ENCODE measurements around the gene CACHD1.

The CACHD1 gene

DNA sequence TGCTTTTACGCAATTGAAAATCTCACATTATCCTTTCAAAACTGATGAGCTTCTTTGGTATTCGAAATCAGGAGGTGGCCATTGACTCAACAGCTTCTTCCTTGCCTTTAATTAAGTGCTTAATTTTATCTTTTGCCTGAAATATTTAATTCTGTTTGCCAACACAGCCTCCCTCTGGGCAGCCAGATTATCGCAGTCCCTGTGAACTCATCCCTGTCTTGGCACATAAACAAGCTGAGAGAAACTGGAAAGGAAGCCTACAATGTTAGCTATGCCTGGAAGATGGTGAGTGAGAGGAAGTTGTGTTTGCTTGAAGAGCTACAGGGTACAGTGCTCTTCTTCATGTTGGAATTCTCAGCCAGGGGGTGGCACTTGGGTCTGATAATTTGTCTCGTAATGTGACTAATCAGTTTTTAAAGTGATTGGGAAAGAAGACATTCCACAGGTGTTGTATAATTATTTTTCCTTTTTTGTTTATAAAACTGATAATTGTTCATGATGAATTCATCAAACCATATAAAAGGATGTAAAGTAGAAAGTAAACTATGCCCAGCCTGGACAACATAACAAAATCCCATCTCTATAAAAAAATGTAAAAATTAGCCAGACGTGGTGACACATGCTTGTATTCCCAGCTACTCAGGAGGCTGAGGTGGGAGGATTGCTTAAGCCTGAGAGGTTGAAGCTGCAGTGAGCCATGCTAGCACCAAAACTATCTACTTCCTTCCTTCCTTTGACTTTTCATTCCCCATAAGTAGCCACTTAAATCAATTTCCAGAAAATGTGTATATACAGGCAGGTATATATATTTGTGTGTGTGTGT lies 184.8 kb downstream of the CACHD1 start:
- DNase-seq (ENCODE audit: low spot score), result no peak

DNA sequence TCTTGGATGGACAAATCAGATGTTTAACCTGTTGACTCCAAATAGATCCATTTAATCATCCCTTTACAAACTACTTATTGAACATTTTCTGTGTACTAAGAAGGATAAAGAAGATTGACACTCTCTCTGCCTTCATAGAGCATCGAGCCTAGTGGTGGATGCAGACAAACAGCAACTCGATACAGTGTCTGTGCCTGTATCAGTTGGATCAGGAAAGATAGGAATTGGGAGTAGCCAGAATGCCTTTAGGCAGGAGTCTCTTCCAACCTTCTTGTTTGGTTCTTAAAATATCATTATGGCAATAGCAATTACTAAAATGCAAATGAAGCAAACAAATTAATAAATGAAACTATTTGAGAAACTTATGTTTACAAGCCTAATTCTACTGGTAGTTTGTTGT lies 185.9 kb downstream of the CACHD1 start:
- no peak for DNase-seq (ENCODE audit: low spot score)

DNA sequence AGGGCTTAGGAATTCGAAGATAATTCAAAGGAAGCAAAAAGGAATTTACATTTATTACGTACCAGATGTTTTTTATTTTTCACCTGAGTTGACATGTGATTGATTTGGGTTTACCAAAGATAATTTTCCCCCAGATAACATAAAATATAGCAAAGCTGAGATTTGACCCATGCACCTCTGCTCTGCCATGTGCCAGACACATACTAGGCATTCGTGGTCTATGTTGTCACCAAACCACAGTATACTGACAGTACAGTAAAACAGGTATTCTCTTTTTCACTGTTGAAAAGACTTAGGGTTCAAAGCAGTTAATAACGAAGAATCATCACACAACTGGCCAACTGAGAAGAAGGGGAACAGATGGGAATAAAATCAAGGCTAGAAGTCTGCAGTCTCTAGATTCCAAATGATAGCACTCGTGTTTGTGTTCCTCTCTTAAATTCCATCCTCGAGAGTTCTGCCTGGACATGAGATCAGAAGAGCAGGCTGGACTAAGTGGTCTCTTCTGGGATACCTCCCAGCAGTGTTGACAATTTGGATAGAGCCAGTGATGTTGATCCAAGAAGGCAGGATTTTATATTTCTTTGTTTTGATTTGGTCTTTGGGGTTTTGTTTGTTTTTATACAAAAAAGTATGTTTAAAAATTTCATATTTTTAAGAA lies 189.7 kb downstream of the CACHD1 start:
- no peak for DNase-seq (ENCODE audit: low spot score)

DNA sequence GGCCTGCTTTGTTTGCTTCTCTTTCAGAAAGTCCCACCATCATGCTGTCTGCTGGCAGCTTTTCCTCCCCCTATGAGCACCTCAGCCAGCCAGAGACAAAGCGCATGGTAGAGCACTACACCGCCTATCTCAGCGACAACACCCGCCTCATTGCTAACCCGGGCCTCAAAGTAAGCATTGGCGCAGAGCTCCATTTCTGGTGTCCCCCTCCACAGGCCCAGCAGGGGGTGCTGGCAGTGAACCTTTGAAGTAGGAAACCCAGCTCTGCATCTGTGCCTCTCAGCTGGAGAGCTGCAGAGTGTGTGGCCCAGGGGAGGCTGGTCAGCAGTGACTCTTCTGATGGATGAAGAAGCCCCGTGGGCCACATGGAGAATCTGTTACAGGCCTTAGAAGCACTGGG lies 193.7 kb downstream of the CACHD1 start:
- peak; percentile 5 for DNase-seq (ENCODE audit: low spot score)

DNA sequence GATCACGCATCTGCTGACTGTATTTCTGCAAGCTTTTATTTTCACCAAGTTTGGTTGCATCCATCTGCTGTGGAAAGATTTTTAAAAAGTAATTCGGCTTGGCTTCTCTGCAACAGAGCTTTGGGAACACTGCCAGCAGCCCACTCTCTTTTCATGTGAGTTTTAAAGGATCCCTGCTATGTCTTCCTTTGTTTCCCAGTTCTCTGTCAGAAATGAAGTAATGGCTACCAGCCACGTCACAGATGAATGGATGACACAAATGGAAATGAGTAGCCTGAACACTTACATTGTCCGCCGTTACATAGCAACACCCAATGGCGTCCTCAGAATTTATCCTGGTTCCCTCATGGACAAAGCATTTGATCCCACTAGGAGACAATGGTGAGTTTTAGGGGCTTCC lies 194.4 kb downstream of the CACHD1 start:
- DNase-seq (ENCODE audit: low spot score), result no peak

DNA sequence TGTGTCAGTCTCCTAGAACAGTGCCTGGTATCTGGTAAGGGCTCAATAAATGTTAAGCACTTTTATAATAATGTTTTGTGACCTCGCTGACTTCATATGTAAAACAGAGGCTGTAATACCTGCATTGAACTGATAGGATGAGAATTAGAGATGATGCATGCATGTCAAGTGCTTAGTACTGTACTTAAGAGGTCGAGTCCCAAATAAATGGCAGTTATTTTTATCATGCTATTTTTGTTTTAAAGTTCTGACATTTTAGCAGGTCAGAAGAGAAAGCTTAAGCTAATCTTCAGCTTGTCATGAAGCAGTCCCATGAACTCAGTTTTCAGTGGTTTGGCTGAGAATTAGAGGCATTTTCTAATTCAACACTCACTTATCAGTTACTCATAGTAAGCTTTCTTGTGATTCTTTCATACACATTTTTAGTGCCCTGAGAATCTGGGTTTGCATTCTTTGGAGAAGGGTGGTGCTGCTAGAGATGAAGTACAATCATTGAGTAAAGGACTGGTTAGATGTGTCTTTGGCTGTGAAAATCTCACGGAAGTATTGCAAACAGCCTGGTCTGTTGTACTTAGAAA lies 199.3 kb downstream of the CACHD1 start:
- no peak for DNase-seq (ENCODE audit: low spot score)

DNA sequence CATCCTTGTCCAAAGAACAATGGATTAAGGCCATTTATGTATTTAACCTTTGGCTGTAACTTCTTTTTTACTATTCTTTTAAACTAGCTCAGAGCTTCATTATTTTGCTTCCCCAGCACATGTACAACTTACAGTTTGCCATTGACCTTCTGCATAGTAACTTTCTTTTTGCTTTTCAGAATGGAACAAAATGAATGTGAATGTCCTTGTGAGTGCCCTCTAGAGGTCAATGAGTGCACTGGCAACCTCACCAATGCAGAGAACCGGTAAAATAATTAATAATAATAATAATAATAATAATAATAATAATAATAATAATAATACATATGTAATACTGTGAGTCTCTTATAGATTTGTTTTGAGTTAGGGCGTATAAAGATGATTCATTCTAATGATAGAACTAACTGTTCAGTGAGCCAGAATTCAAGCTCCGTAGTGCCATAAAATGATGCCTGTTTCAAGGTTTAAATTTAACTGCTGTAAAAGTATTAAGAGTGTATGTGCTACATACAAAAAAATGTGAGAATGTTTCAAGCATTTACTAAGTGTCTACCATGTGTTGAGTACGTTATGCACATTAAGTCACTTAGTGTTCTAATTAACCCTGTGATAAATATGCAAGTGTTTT lies 205.9 kb downstream of the CACHD1 start:
- no peak for DNase-seq (ENCODE audit: low spot score)

DNA sequence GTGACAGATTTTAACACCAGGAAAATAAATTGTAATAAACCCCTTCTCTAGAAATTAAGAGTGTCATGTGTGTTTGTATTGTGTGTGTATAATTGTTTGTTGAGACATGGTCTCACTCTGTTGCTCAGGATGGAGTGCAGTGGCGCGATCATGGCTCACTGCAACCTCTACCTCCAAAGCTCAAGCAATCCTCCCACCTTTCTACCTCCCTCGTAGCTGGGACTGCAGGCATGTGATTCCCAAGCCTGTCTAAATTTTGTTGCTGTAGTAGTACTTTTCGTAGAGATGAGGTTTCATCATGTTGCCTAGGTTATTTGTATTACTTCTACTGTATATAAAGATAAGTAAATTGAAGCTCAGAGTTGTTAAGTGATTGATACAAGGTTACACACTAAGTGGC lies 206.5 kb downstream of the CACHD1 start:
- DNase-seq (ENCODE audit: low spot score), result no peak

DNA sequence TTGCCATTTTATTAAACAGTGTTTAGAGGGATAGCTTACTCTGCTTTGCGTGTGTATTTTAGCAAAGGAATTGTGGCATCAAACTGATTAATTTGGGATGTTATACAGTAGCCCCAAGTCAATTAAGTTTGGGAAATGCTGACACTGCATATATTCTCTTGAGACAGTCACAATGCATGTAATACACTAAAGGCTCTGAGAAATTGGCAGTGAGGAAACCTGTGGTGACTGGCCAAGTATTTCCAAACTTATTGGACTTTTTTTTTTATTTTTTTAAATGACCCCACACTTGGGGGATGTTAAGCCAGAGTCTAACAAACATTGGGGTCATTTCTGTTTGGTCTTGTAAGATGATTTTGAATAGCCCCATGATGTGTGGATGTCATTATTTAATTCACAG lies 207.6 kb downstream of the CACHD1 start:
- no peak for DNase-seq (ENCODE audit: low spot score)

DNA sequence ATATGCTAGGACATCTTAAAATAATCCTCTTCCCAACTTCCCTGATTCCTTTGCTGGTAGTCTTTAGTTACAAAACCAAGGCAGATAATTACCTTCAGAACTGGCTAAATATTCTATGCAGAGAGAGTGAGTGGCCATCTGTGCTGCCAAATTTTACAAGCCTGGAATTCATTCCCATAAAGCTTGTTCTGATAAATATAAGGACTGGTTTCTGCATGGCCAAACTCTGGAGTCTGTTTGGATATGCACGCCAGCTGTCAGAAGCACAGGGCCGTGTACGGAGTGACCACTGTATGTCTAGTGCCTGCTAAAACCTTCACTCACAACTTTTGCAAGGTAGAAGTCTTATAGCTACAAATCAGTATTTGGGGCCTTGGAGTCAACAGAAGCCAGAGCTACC lies 208.4 kb downstream of the CACHD1 start:
- DNase-seq (ENCODE audit: low spot score), result no peak

DNA sequence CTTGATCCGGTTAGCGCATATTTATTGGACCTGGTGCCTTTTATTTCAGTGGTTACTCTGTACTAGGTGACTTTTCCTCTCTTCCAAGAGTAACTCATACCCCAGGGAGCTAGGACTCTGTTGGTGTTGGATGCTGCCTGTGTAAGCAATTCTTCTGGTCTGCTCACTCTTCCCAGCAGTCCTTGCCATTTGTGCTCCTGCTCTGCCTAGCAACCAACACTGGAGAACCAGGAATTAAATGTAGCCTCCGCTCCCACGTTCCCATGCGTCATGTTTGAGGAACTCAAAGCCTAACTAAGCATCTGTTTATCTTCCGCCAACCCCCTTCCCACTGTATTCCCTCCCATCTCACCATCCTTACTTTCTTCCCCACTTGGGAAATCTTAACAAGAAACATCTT lies 209.2 kb downstream of the CACHD1 start:
- no peak for DNase-seq (ENCODE audit: low spot score)

DNA sequence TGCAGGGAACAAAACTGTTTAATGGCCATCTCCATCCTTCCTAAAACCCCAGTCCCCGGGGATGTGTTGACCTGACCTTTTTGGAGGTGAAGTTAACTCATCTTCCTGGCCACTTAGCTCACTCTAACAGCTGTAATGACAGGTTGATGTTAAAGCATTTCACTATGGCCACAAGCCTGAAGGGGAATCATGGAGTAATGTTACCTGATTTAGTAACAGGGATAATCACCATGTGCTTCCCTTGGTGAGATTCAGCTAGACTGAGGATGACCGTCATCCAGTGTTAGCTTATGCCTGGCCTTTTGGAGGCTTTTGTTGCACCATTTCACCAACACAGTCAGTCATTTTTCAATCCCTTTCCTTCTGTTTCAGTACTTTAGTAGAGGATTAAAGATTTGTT lies 210.7 kb downstream of the CACHD1 start:
- DNase-seq (ENCODE audit: low spot score), result no peak

DNA sequence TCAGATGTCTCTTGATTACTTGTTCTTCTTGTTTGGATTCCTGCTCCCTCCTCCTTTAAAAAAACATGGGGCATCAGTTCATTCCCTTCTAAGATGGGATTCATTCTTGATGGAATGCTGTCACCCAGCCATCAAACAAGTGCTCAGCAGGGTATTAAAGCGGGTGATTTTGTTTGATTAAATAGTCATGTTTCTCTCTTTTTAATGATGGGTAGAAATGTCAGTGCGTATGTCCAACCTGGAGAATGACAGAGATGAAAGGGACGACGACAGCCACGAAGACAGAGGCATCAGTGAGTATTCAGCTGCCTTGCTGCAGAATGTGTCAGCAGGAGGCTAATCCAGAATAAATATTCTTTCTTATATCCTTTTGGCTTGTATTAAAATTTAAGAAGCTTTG lies 211.1 kb downstream of the CACHD1 start:
- DNase-seq (ENCODE audit: low spot score), result no peak

DNA sequence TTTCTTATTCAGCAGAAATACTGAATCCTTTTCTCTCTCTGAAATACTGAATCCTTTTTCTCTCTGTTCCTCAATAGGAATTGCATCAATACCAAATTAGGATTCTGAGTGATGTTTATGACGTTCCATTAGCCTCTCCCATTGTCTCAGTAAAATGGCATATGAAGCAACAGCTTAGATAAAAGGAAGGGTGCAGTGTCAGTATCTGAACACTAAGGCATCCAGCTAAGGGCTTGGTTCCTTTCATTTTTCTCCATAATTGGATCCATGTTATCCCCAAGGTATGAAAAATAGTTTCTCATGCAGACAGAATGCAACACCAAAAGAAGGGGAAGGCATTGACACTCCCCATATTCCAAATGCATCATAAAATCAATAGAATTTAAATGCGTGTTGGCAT lies 213.5 kb downstream of the CACHD1 start:
- DNase-seq (ENCODE audit: low spot score), result no peak

DNA sequence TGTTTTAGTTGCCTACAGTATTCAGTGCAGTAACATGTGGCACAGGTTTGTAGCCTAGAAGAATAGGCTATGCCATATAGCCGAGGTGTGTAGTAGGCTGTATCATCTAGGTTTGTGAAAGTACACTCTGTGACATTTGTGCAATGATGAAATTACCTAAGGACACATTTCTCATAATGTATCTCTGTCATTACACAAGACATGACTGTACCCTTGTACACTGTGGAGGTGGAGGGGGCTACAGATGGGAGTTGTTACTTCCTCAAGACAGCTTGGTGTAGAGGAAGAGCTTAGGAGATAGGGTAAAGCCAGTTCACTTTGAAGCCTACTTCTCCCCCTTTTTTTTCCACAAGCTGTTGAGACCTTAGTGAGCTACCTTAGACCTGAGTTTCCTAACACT lies 215.3 kb downstream of the CACHD1 start:
- no peak for DNase-seq (ENCODE audit: low spot score)

DNA sequence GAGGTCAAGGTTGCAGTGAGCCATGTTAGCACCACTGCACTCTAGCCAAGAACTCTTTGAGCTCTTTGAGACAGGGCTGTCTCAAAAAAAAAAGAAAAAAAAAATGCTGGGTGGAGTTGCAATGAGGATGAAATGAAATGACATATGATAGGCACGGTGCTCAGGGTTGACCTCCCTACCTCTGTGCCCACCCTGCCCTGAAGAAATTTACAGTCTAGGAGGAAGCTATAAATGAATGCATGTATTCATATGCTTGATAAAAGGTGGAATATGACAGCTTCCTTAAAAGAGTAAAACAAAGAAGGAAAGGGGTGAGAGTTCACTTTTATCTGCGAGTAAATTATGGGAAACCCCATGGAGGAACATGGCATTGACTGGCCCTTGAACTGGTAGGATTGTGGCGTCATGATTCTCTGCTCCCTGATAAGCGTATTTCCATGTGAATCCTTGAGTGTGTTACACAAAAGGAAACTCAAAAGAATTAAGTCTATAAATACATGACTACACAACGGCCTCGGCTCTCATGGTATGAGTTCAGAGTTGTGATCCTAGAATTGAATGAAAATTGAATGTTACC lies 215.9 kb downstream of the CACHD1 start:
- DNase-seq (ENCODE audit: low spot score), result no peak

DNA sequence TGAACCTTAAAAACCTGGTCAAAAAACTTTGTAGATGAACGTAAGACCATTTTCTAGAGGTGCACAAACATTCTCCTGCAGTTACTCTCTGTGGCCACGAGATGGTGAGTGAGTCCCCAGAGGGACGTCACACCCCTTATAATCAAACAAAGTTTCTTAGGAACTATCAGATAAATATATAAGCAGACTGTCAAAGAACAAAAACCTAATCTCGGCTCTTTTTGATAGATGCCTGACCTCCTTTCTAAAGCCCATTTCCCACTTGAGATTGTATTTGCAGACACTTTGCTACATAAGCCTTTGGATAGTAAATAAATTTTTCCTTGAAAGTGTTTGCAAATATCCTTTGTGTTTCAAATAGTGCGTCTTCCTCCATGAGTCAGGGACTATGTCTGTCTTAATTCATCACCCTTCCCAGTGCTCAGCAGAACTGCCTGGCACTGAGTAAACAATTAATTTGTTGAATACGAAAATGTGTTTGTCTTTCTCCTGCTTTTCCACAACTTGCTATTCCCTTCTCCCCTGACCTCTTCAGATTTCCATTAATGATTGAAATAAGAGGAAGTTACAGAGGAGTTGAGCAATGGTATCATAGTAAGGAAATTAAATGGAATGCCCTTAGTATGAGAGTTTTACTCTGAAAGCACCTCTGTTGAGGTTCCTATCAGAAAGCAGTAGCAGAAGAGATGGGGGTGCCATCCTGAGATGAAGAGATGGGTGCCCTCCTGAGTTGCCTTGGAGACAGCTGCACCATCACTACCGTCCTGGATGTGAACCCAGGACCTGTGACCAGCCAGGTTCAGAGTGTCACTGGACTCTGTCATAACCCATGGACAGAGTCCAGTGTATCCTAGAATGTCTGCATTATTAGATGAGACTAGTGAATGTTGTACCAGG lies 217.1 kb downstream of the CACHD1 start:
- DNase-seq (ENCODE audit: low spot score), result peak; percentile 27

DNA sequence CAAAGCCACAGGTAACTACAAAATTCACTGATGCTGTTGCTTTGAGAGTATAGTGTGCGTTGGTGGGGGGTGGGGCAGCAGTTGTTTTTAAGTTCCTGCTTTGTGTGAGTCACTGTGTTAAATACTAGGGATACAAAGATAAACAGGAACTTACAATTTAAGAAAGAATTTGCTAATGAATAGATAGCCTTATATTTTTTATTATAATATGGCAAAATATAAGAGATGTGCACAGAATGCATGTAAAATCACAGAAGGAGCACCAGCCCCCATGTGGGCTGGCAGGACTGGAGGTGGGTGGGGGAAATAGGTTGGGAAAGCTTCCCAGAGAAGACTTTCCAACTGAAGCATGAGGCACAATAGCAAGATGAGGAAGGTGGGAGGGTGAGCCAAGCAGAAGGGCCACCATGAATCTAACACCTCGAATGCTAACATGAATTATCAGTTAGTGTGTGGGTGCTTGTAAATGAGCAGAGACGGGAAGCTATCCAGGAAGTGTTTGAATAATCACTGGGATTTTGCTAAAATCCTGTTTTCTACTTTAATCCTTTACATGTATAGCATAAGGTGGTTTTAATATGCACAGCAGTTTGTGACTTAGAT lies 217.9 kb downstream of the CACHD1 start:
- no peak for DNase-seq (ENCODE audit: low spot score)

DNA sequence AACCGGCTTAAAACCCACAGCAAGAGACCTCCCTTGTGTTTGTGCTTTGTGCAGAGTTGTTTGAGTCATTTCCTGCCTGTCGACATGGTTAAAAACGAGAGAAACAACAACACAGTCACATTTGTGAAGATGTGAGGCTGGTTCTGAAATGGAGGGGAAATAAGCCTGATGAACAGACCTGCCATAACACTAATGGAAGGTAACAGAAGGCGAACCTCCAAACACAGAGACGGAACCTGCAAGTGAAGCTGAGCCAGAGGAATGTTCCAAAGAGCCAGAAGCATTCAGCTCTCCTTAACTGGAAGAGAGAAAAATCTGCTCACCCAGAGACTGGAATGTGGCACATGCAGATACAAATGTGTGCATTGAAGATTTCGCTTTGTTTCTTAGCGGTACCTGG lies 221.7 kb downstream of the CACHD1 start:
- no peak for DNase-seq (ENCODE audit: low spot score)

DNA sequence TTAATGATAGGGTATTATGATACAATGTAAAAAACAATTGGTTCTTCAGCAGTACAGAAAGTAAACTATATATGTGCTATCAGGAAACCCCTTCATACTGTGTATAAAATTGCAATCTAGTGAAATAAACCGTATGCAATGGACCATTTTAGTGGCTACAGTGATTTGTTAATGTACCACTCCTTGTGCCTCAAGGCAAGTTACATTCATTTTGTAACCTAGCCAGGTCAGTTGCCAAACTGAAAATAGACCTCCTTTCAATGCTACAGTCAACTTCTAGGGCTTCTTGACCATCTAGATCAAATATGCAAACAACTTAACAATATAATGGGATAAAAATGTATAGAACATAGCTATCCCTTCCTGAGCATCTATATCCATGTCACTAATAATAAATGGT lies 223.0 kb downstream of the CACHD1 start:
- DNase-seq (ENCODE audit: low spot score), result no peak

DNA sequence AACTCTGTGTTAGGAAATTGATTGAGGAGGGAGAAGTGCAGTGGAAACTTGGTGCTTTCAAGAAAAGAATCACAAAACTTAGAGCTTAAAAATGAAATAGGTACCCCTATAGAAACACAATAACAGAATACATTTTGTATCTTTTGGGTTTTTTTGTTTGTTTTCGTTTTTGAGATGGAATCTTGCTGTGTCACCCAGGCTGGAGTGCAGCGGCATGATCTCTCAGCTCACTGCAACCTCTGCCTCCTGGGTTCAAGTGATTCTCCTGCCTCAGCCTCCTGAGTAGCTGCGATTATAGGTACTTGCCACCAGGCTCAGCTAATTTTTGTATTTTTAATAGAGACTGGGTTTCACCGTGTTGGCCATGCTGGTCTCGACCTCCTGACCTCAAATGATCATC lies 223.5 kb downstream of the CACHD1 start:
- no peak for DNase-seq (ENCODE audit: low spot score)
